HepG2 (cell line): ENCODE results near the gene ELMOD1. TPM values are rescaled to one million over a fixed set of nuclear protein-coding genes. Genes with fewer than 3 reads are reported as not detected.

Experiments
- ATAC-seq: fragments of 200-7000 bp; cut with Tn5 transposase; 3 replicates; pipeline ENCODE4 v1.9.1; 2020; ENCODE audit warnings: mild to moderate bottlenecking, moderate library complexity
- BruUV-seq: library from RNA; stranded (reverse); fragments of 400-500 nt; replicated peaks from 2 replicates; lab custom pipeline; 2021; lab: Mats Ljungman, UMichigan
- CTCF ChIA-PET: fragments of 300-600 bp; formaldehyde crosslinking; extraction: SDS; loops from one replicate; lab custom pipeline; 2021; ENCODE audit warnings: low total read pairs, inconsistent platforms, low intra/inter-chr PET ratio; lab: Yijun Ruan, JAX
- POLR2A ChIA-PET: fragments of 350-600 bp; sonication (Branson Sonifier 250); formaldehyde crosslinking; loops from one replicate; lab custom pipeline; 2020; ENCODE audit warnings: antibody characterized with exemption, inconsistent platforms; lab: Yijun Ruan, JAX
- DNase-seq: peaks from one replicate; pipeline ENCODE4 v3.0.0-alpha.2; 2015; ENCODE audit warnings: low spot score
- FAIRE-seq: peaks from 3 replicates; lab custom pipeline; 2011; peaks lifted over from hg19 to GRCh38; lab: Jason Lieb, UNC
- H2AFZ ChIP-seq: one replicate; pipeline ENCODE4 v1.6.1; 2011; ENCODE audit warnings: low read length, inconsistent platforms
- H3K27ac ChIP-seq: fragments of 300-600 bp; 3 replicates; pipeline ENCODE4 v1.8.0; 2011; ENCODE audit warnings: mixed run types, mild to moderate bottlenecking, mixed read lengths, low read length, inconsistent platforms; ENCODE audit not compliant: insufficient read depth; ENCODE audit errors: extremely low read length
- H3K27me3 ChIP-seq, 2 experiments: fragments of 200-600 bp in 1 of 2; 2 replicates in 1 of 2; 3 replicates in 1 of 2; pipeline versions ENCODE4 v1.6.0 to v1.8.0; 2011; ENCODE audit warnings: low read length in 2 of 2, mild to moderate bottlenecking in 2 of 2, moderate library complexity in 2 of 2, inconsistent platforms in 1 of 2; ENCODE audit not compliant: insufficient read depth in 2 of 2, control insufficient read depth in 1 of 2
- H3K36me3 ChIP-seq, 2 experiments: fragments of 200-600 bp in 1 of 2; replicated peaks in 1 of 2; 2 replicates in 1 of 2; 3 replicates in 1 of 2; pipeline versions ENCODE4 v1.5.1 to v1.8.0; 2011; ENCODE audit warnings: low read length in 2 of 2, inconsistent platforms in 1 of 2; ENCODE audit not compliant: insufficient read depth in 2 of 2, control insufficient read depth in 1 of 2
- H3K4me1 ChIP-seq: 2 replicates; pipeline ENCODE4 v1.5.1; 2012; ENCODE audit warnings: low read length, inconsistent platforms; ENCODE audit not compliant: insufficient read depth
- H3K4me2 ChIP-seq: 2 replicates; pipeline ENCODE4 v1.6.0; 2011; ENCODE audit warnings: low read depth, low read length, inconsistent platforms
- H3K4me3 ChIP-seq, 3 experiments: fragments of 200-600 bp in 1 of 3; sonication (generic), shearing (Covaris generic) in 1 of 3; replicated peaks in 1 of 3; 2 replicates each; pipeline ENCODE4 v1.5.1; 2011 to 2016; ENCODE audit warnings: low read length in 3 of 3, inconsistent platforms in 2 of 3, low read depth in 2 of 3, mild to moderate bottlenecking in 2 of 3, control low read depth in 1 of 3, mixed read lengths in 1 of 3; ENCODE audit not compliant: insufficient read depth in 1 of 3
- H3K79me2 ChIP-seq: one replicate; pipeline ENCODE4 v1.6.1; 2011; ENCODE audit warnings: low read length, inconsistent platforms; ENCODE audit not compliant: insufficient read depth
- H3K9ac ChIP-seq: 2 replicates; pipeline ENCODE4 v1.6.0; 2011; ENCODE audit warnings: mild to moderate bottlenecking, low read depth, low read length, inconsistent platforms; ENCODE audit not compliant: insufficient read depth
- H3K9me3 ChIP-seq: 2 replicates; pipeline ENCODE4 v1.5.1; 2012; ENCODE audit warnings: mild to moderate bottlenecking, low read length
- H4K20me1 ChIP-seq: 2 replicates; pipeline ENCODE4 v1.6.0; 2011; ENCODE audit warnings: inconsistent platforms, mild to moderate bottlenecking, low read length, moderate library complexity; ENCODE audit not compliant: insufficient read depth
- ARHGAP35 ChIP-seq: sonication (generic); formaldehyde crosslinking; IDR thresholded peaks from 2 replicates; pipeline ENCODE4 v1.9.0; 2022; ENCODE audit warnings: mild to moderate bottlenecking, inconsistent platforms, moderate library complexity, missing genetic modification reagents, borderline replicate concordance
- CREM ChIP-seq, 2 experiments: sonication (generic) in 1 of 2; formaldehyde crosslinking in 1 of 2; IDR thresholded peaks; 2 replicates each; pipeline versions ENCODE4 v1.4.0 to v1.6.1; 2016 to 2020; ENCODE audit warnings: antibody characterized with exemption in 1 of 2, mild to moderate bottlenecking in 1 of 2, missing genetic modification reagents in 1 of 2
- FOXK2 ChIP-seq: fragments of 450-650 bp; IDR thresholded peaks from 2 replicates; pipeline ENCODE4 v1.6.1; 2016
- GABPB1 ChIP-seq: IDR thresholded peaks from 2 replicates; pipeline ENCODE4 v1.6.1; 2016; ENCODE audit warnings: mild to moderate bottlenecking, missing genetic modification reagents, moderate library complexity, missing compliant biosample characterization
- HIVEP1 ChIP-seq: sonication (generic); formaldehyde crosslinking; IDR thresholded peaks from 2 replicates; pipeline ENCODE4 v1.4.0; 2020; ENCODE audit warnings: mild to moderate bottlenecking, missing genetic modification reagents
- IRF2 ChIP-seq: IDR thresholded peaks from 2 replicates; pipeline ENCODE4 v1.6.1; 2018; ENCODE audit warnings: missing genetic modification reagents, missing compliant biosample characterization
- MTF2 ChIP-seq: sonication (generic); formaldehyde crosslinking; IDR thresholded peaks from 2 replicates; pipeline ENCODE4 v1.5.0; 2020; ENCODE audit warnings: missing genetic modification reagents, borderline replicate concordance
- NAIF1 ChIP-seq: sonication (generic); formaldehyde crosslinking; IDR thresholded peaks from 2 replicates; pipeline ENCODE4 v1.5.0; 2020; ENCODE audit warnings: mild to moderate bottlenecking, missing genetic modification reagents, borderline replicate concordance
- SALL1 ChIP-seq: sonication (generic); formaldehyde crosslinking; IDR thresholded peaks from 2 replicates; pipeline ENCODE4 v1.8.0; 2022; ENCODE audit warnings: mild to moderate bottlenecking, missing genetic modification reagents
- ZFP90 ChIP-seq: sonication (generic); formaldehyde crosslinking; IDR thresholded peaks from 2 replicates; pipeline ENCODE4 v1.8.0; 2022; ENCODE audit warnings: missing genetic modification reagents, mild to moderate bottlenecking, inconsistent platforms, borderline replicate concordance
- ZNF263 ChIP-seq: sonication (generic); formaldehyde crosslinking; IDR thresholded peaks from 2 replicates; pipeline ENCODE4 v1.4.0; 2020; ENCODE audit warnings: missing genetic modification reagents
- ZNF556 ChIP-seq: sonication (generic); formaldehyde crosslinking; IDR thresholded peaks from 2 replicates; pipeline ENCODE4 v1.4.0; 2020; ENCODE audit warnings: mild to moderate bottlenecking, missing genetic modification reagents, borderline replicate concordance
- ZNF777 ChIP-seq: sonication (generic); formaldehyde crosslinking; IDR thresholded peaks from 2 replicates; pipeline ENCODE4 v1.4.0; 2020; ENCODE audit warnings: missing genetic modification reagents
- WGBS: methylation state at CpG from one replicate; pipeline ENCODE4 v1.1.6; 2017; ENCODE audit warnings: low lambda C conversion rate; 5-methylcytosine and 5-hydroxymethylcytosine counted together
- in situ Hi-C: cut with HindIII; loops from 2 replicates; pipeline ENCODE4 v1.10.0; 2017; ENCODE audit warnings: low pct_unique_long_range_greater_than_20kb; ENCODE audit not compliant: extremely low pct_ligation_motif_present
- intact Hi-C: fragments of 100-400 bp; cut with micrococcal nuclease; formaldehyde crosslinking; loops from one replicate; pipeline ENCODE4 v1.10.0; 2022; ENCODE audit not compliant: unreplicated experiment
- polyA plus RNA-seq, 8 experiments: library from polyadenylated mRNA; depleted of rRNA in 3 of 8; stranded (reverse) in 7 of 8; unstranded in 1 of 8; fragments of >200 nt; fragmentation: Illumina TruSeq in 4 of 8; extraction: Trizol in 4 of 8; gene quantifications; 2 replicates each; pipeline versions ENCODE4 v1.2.1 to v1.2.3, GENCODE V29; 2011 to 2016; ENCODE audit warnings: low read depth in 4 of 8, missing spikeins in 1 of 8, mixed read lengths in 1 of 8; ENCODE audit not compliant: insufficient read depth in 1 of 8
- total RNA-seq, 5 experiments: library from RNA; depleted of rRNA; stranded (reverse); fragments of >200 nt; fragmentation: Illumina TruSeq; extraction: Trizol; gene quantifications; 2 replicates each; pipeline ENCODE4 v1.2.3, GENCODE V29; 2016; ENCODE audit warnings: low read depth in 1 of 5
- TF ChIP-seq, protein P1 (sequence below): sonication (generic); formaldehyde crosslinking; IDR thresholded peaks from 2 replicates; pipeline ENCODE4 v1.4.0; 2020; ENCODE audit warnings: missing genetic modification reagents, mild to moderate bottlenecking, borderline replicate concordance
- TF ChIP-seq, protein P2 (sequence below), 2 experiments: sonication (generic) in 1 of 2; formaldehyde crosslinking in 1 of 2; IDR thresholded peaks; 2 replicates each; pipeline versions ENCODE4 v1.5.1 to v1.6.1; 2011 to 2020; ENCODE audit warnings: borderline replicate concordance in 1 of 2, low read depth in 1 of 2, low read length in 1 of 2, mild to moderate bottlenecking in 1 of 2, missing genetic modification reagents in 1 of 2, moderate library complexity in 1 of 2

The ELMOD1 gene
- total and polyA plus RNA-seq, 2 of the 13 experiments (the other 11 are each of a cell fraction or from before 2014, with no cell fraction given), result not detected

DNA sequence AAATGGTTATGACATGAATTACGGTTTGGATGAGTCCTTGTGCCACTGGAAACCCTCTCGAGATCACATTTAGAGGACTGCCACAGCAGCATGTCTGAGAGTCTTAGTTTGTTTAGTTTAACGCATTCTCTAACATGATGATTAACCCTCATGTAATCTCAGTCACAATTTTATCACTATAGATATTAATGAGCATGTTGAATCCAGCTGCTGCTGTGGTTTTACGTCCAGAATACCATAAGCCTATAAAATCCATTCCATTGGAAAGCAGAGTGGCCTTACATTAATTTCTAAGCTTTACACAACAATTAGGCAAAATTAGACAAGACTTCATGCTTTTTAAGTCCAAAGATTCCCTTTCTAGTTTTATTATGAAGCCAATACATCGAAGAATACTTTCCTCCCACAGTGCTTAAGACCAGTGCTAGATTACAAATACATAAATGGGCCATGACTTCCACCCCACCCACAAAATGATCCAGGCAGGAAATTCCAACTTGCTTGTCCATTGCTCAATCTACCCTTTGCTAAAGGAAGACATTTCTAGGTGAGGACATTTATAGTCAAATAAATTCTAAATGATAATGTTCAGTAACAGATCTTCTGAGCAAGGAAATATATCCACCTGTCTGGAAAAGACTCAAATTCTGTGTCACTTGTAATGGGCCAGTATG, 3.5 kb upstream of the ELMOD1 start (continued):
- TF ChIP-seq ARHGAP35 (no peak), CREM (IDR thresholded peaks at IDR 0.05) (no peak), CREM (CRISPR knock-in tag; IDR thresholded peaks at IDR 0.05) (no peak)
- TF ChIP-seq, all 625 proteins: peak for 0

- Histone ChIP-seq H3K9ac (no peak overlapping the region), H2AFZ (no peak overlapping the region), H3K4me2 (peak overlapping the region; percentile 97), H3K4me3 (peak overlapping the region; percentile 53 to 75 (median 64); a peak in 5 of 6 replicates), H3K4me1 (peaks cover 21% of the 10 kb centered on the region), H3K36me3 (no peaks in the 10 kb centered on the region), H3K27ac (no peak overlapping the region), H3K79me2 (no peaks in the 10 kb centered on the region), H3K27me3 (peaks cover 0 to 42% of the 10 kb centered on the region in 2 experiments; a peak in 3 of 5 replicates), H4K20me1 (no peaks in the 10 kb centered on the region), H3K9me3 (no peaks in the 10 kb centered on the region)
- BruUV-seq, result no TSS peak
- no peak for DNase-seq
- peak; percentile 67 for ATAC-seq
- ChIA-PET CTCF (no interaction called here), POLR2A (no interaction called here)
- in situ Hi-C loops (no loop called here), intact Hi-C loops (no loop called here)
- FAIRE-seq, result no peak
- 19% methylated on average over 17 of the region's 49 CpGs for WGBS
- TF ChIP-seq SALL1, result no peak
- TF ChIP-seq ZFP90 (CRISPR knock-in tag), result no peak
- peak; percentile 33; the same call in 1 of the 2 replicates for TF ChIP-seq ZNF263 (CRISPR knock-in tag)
- TF ChIP-seq NAIF1, result no peak
- TF ChIP-seq GABPB1 (CRISPR knock-in tag), result 0 out of 2 replicates have a peak, but pooled peaks have one; percentile 6
- TF ChIP-seq, protein P1, sequence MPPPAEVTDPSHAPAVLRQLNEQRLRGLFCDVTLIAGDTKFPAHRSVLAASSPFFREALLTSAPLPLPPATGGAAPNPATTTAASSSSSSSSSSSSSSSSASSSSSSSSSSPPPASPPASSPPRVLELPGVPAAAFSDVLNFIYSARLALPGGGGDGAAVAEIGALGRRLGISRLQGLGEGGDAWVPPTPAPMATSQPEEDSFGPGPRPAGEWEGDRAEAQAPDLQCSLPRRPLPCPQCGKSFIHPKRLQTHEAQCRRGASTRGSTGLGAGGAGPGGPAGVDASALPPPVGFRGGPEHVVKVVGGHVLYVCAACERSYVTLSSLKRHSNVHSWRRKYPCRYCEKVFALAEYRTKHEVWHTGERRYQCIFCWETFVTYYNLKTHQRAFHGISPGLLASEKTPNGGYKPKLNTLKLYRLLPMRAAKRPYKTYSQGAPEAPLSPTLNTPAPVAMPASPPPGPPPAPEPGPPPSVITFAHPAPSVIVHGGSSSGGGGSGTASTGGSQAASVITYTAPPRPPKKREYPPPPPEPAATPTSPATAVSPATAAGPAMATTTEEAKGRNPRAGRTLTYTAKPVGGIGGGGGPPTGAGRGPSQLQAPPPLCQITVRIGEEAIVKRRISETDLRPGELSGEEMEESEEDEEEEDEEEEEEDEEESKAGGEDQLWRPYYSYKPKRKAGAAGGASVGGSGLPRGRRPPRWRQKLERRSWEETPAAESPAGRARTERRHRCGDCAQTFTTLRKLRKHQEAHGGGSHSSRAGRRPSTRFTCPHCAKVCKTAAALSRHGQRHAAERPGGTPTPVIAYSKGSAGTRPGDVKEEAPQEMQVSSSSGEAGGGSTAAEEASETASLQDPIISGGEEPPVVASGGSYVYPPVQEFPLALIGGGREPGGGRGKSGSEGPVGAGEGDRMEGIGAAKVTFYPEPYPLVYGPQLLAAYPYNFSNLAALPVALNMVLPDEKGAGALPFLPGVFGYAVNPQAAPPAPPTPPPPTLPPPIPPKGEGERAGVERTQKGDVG (CRISPR knock-in tag), result no peak
- TF ChIP-seq, protein P2, sequence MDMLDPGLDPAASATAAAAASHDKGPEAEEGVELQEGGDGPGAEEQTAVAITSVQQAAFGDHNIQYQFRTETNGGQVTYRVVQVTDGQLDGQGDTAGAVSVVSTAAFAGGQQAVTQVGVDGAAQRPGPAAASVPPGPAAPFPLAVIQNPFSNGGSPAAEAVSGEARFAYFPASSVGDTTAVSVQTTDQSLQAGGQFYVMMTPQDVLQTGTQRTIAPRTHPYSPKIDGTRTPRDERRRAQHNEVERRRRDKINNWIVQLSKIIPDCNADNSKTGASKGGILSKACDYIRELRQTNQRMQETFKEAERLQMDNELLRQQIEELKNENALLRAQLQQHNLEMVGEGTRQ (IDR thresholded peaks at IDR 0.05; ENCODE audit: low read depth, low read length), result no peak
- TF ChIP-seq, protein P2 (CRISPR knock-in tag; IDR thresholded peaks at IDR 0.05; ENCODE audit: borderline replicate concordance), result no peak
- TF ChIP-seq MTF2 (CRISPR knock-in tag), result 0 out of 2 replicates have a peak, but pooled peaks have one; percentile 39
- TF ChIP-seq IRF2, result no peak
- no peak for TF ChIP-seq FOXK2
- 0 out of 2 replicates have a peak, but pooled peaks have one; percentile 26 for TF ChIP-seq HIVEP1 (CRISPR knock-in tag)
- TF ChIP-seq ZNF556 (CRISPR knock-in tag), result no peak
- TF ChIP-seq ZNF777 (CRISPR knock-in tag), result peak; percentile 38; the same call in 1 of the 2 replicates
These were observed 657 bp downstream of the ELMOD1 start for GRCh38 chr11:107591378-107592230.
